H1 (cell line): ENCODE measurements around the gene EPHA8. TPM values are rescaled to one million over a fixed set of nuclear protein-coding genes. Genes with fewer than 3 reads are reported as not detected.

Experiments used
- CTCF ChIA-PET: fragments of 300-600 bp; sonication (Branson Sonifier 250); formaldehyde crosslinking; loops from one replicate; lab custom pipeline; 2021; ENCODE audit not compliant: partially characterized antibody; lab: Charles Lee
- POLR2A ChIA-PET: fragments of 300-600 bp; sonication (Branson Sonifier 250); formaldehyde crosslinking; loops from one replicate; lab custom pipeline; 2021; ENCODE audit warnings: inconsistent platforms; ENCODE audit not compliant: partially characterized antibody; lab: Charles Lee
- DNase-seq, 2 experiments: peaks; one replicate each; pipeline versions ENCODE4 v3.0.0 to v3.0.0-alpha.2; 2010 to 2022; ENCODE audit warnings: low spot score in 2 of 2, low read depth in 1 of 2, mixed read lengths in 1 of 2
- FAIRE-seq: peaks from 2 replicates; lab custom pipeline; 2011; peaks lifted over from hg19 to GRCh38; lab: Jason Lieb, UNC
- H2AFZ ChIP-seq: 2 replicates; pipeline ENCODE4 v1.8.1; 2012; ENCODE audit warnings: low read length, inconsistent platforms
- H2AK5ac ChIP-seq: 2 replicates; pipeline ENCODE4 v1.6.1; 2013; ENCODE audit warnings: low read depth, low read length
- H2BK120ac ChIP-seq: replicated peaks from 2 replicates; pipeline ENCODE3; 2013; ENCODE audit warnings: low read depth, low read length, inconsistent platforms
- H2BK12ac ChIP-seq: 2 replicates; pipeline ENCODE4 v1.6.1; 2013; ENCODE audit warnings: low read depth, low read length
- H2BK15ac ChIP-seq: 2 replicates; pipeline ENCODE4 v1.6.1; 2013; ENCODE audit warnings: low read length
- H2BK20ac ChIP-seq: 2 replicates; pipeline ENCODE4 v1.6.1; 2013; ENCODE audit warnings: low read length
- H2BK5ac ChIP-seq: 2 replicates; pipeline ENCODE4 v1.6.1; 2013; ENCODE audit warnings: low read depth, low read length
- H3K14ac ChIP-seq: 2 replicates; pipeline ENCODE4 v1.6.1; 2013; ENCODE audit warnings: inconsistent platforms; ENCODE audit not compliant: insufficient read length
- H3K18ac ChIP-seq: 2 replicates; pipeline ENCODE4 v1.6.1; 2013; ENCODE audit warnings: low read length; ENCODE audit errors: extremely low read depth
- H3K23ac ChIP-seq: 2 replicates; pipeline ENCODE4 v1.6.1; 2013; ENCODE audit warnings: inconsistent platforms; ENCODE audit not compliant: insufficient read length
- H3K23me2 ChIP-seq: 2 replicates; pipeline ENCODE4 v1.6.1; 2013; ENCODE audit warnings: low read depth, low read length
- H3K27ac ChIP-seq: 2 replicates; pipeline ENCODE4 v1.6.1; 2011; ENCODE audit warnings: low read depth, low read length, inconsistent platforms
- H3K27me3 ChIP-seq, 4 experiments: replicated peaks in 1 of 4; 1 replicate in 1 of 4; 2 replicates in 3 of 4; pipeline versions ENCODE4 v1.6.1 to v1.8.1; 2011 to 2013; ENCODE audit warnings: low read length in 3 of 4, mild to moderate bottlenecking in 3 of 4, inconsistent platforms in 2 of 4, mixed read lengths in 2 of 4, moderate library complexity in 1 of 4; ENCODE audit not compliant: control insufficient read depth in 3 of 4, insufficient read depth in 3 of 4; ENCODE audit errors: extremely low read depth in 1 of 4
- H3K36me3 ChIP-seq, 4 experiments: 2 replicates each; pipeline versions ENCODE4 v1.6.1 to v1.8.1; 2011 to 2013; ENCODE audit warnings: mild to moderate bottlenecking in 4 of 4, low read length in 3 of 4, moderate library complexity in 2 of 4, control low read depth in 1 of 4, inconsistent platforms in 1 of 4; ENCODE audit not compliant: insufficient read depth in 4 of 4, control insufficient read depth in 2 of 4
- H3K4ac ChIP-seq: replicated peaks from 2 replicates; pipeline ENCODE3; 2013; ENCODE audit warnings: low read length, low read depth, mixed read lengths, inconsistent platforms; ENCODE audit not compliant: insufficient read length
- H3K4me1 ChIP-seq, 4 experiments: replicated peaks in 1 of 4; 1 replicate in 1 of 4; 2 replicates in 3 of 4; pipeline versions ENCODE4 v1.6.1 to v1.8.1; 2011 to 2013; ENCODE audit warnings: low read length in 3 of 4, inconsistent platforms in 2 of 4, mixed read lengths in 1 of 4; ENCODE audit not compliant: insufficient read depth in 4 of 4, control insufficient read depth in 3 of 4
- H3K4me2 ChIP-seq, 2 experiments: 2 replicates each; pipeline versions ENCODE4 v1.6.1 to v1.8.1; 2011 to 2013; ENCODE audit warnings: low read depth in 2 of 2, low read length in 2 of 2, control low read depth in 1 of 2, inconsistent platforms in 1 of 2, mild to moderate bottlenecking in 1 of 2; ENCODE audit not compliant: insufficient read depth in 1 of 2
- H3K4me3 ChIP-seq, 4 experiments: fragments of 200-600, 300-600 bp in 1 of 4; sonication (generic), shearing (Covaris generic), sonication (Bioruptor Twin) in 1 of 4; 2 replicates each; pipeline versions ENCODE4 v1.5.1 to v1.8.1; 2011 to 2016; ENCODE audit warnings: low read length in 4 of 4, low read depth in 3 of 4, control low read depth in 2 of 4, inconsistent platforms in 2 of 4, mild to moderate bottlenecking in 2 of 4, mixed read lengths in 1 of 4, moderate library complexity in 1 of 4; ENCODE audit not compliant: insufficient read depth in 2 of 4; ENCODE audit errors: extremely low read depth in 1 of 4
- H3K56ac ChIP-seq: replicated peaks from 2 replicates; pipeline ENCODE3; 2013; ENCODE audit warnings: low read depth, mild to moderate bottlenecking, mixed read lengths, low read length, inconsistent platforms; ENCODE audit not compliant: insufficient read length
- H3K79me1 ChIP-seq: 2 replicates; pipeline ENCODE4 v1.6.1; 2013; ENCODE audit warnings: low read depth, low read length, control low read depth
- H3K79me2 ChIP-seq, 2 experiments: 2 replicates each; pipeline versions ENCODE4 v1.6.1 to v1.8.1; 2012 to 2013; ENCODE audit warnings: low read length in 2 of 2, mild to moderate bottlenecking in 2 of 2, inconsistent platforms in 1 of 2; ENCODE audit not compliant: insufficient read depth in 2 of 2, control insufficient read depth in 1 of 2
- H3K9ac ChIP-seq, 4 experiments: replicated peaks in 1 of 4; 1 replicate in 1 of 4; 2 replicates in 3 of 4; pipeline versions ENCODE4 v1.6.1 to v1.8.1; 2011 to 2013; ENCODE audit warnings: low read depth in 3 of 4, low read length in 3 of 4, control low read depth in 2 of 4, mild to moderate bottlenecking in 2 of 4, moderate library complexity in 2 of 4, inconsistent platforms in 1 of 4; ENCODE audit errors: extremely low read depth in 1 of 4
- H3K9me3 ChIP-seq, 2 experiments: 2 replicates each; pipeline versions ENCODE4 v1.6.1 to v1.8.1; 2012 to 2013; ENCODE audit warnings: mild to moderate bottlenecking in 2 of 2, moderate library complexity in 2 of 2, control low read depth in 1 of 2, inconsistent platforms in 1 of 2, low read depth in 1 of 2, low read length in 1 of 2, mixed read lengths in 1 of 2; ENCODE audit not compliant: insufficient read depth in 2 of 2
- H4K20me1 ChIP-seq, 2 experiments: replicated peaks in 1 of 2; 2 replicates each; pipeline versions ENCODE3 to v1.8.1; 2011 to 2013; ENCODE audit warnings: inconsistent platforms in 2 of 2, low read length in 2 of 2, mild to moderate bottlenecking in 1 of 2; ENCODE audit not compliant: insufficient read depth in 2 of 2, control insufficient read depth in 1 of 2
- H4K5ac ChIP-seq: 2 replicates; pipeline ENCODE4 v1.6.1; 2013; ENCODE audit warnings: low read length, low read depth, mixed read lengths, inconsistent platforms; ENCODE audit not compliant: insufficient read length
- H4K8ac ChIP-seq: 2 replicates; pipeline ENCODE4 v1.8.0; 2013; ENCODE audit warnings: mild to moderate bottlenecking, moderate library complexity, low read length, inconsistent platforms; ENCODE audit not compliant: insufficient read depth; ENCODE audit errors: extremely low read depth
- H4K91ac ChIP-seq: replicated peaks from 2 replicates; pipeline ENCODE3; 2013; ENCODE audit warnings: low read length, mixed read lengths, inconsistent platforms; ENCODE audit not compliant: insufficient read length
- JUN ChIP-seq: IDR thresholded peaks from 2 replicates; pipeline ENCODE4 v1.6.1; 2011; ENCODE audit warnings: low read depth, mild to moderate bottlenecking, improper control_type of control experiment, low read length
- KDM1A ChIP-seq: fragments of 200-600, 300-600 bp; sonication (generic); IDR thresholded peaks from 2 replicates; pipeline ENCODE4 v1.7.1; 2016; ENCODE audit warnings: mild to moderate bottlenecking, low read length, borderline replicate concordance
- KDM4A ChIP-seq: IDR thresholded peaks from one replicate; pipeline ENCODE4 v1.7.1; 2012; ENCODE audit warnings: low read depth, mild to moderate bottlenecking, moderate library complexity, low read length, inconsistent platforms; ENCODE audit not compliant: severe bottlenecking
- NRF1 ChIP-seq: IDR thresholded peaks from 2 replicates; pipeline ENCODE4 v1.6.1; 2011; ENCODE audit warnings: mild to moderate bottlenecking, low read depth, low read length, improper control_type of control experiment
- ZNF274 ChIP-seq: IDR thresholded peaks from 2 replicates; pipeline ENCODE4 v1.7.0; 2012; ENCODE audit warnings: low read length, borderline replicate concordance; ENCODE audit errors: extremely low read depth
- WGBS, 2 experiments: shearing (Covaris generic) in 1 of 2; methylation state at CpG; one replicate each; pipeline versions ENCODE4 v1.1.6 to v1.1.7; 2013 to 2015; ENCODE audit warnings: low lambda C conversion rate in 2 of 2, mixed read lengths in 2 of 2, inconsistent platforms in 1 of 2, low coverage in 1 of 2, missing lambda C conversion rate in 1 of 2; ENCODE audit not compliant: insufficient replicate concordance in 2 of 2, insufficient coverage in 1 of 2, insufficient read length in 1 of 2; ENCODE audit errors: extremely low coverage in 1 of 2, missing lambda C conversion rate in 1 of 2; 5-methylcytosine and 5-hydroxymethylcytosine counted together
- long read RNA-seq, 2 experiments: library from RNA in 1 of 2; library from capped mRNA in 1 of 2; stranded (forward); transcript quantifications; one replicate each; pipeline ENCODE4 v2.0.0, GENCODE V29; 2021; ENCODE audit warnings: inconsistent platforms in 1 of 2
- polyA minus RNA-seq, 3 experiments: library from RNA; depleted of rRNA, polyadenylated mRNA; stranded (reverse); fragments of >200 nt; gene quantifications; 1 replicate in 2 of 3; 2 replicates in 1 of 3; pipeline ENCODE4 v1.2.3, GENCODE V29; 2011
- polyA plus RNA-seq, 7 experiments: library from polyadenylated mRNA; depleted of rRNA in 3 of 7; stranded (reverse) in 5 of 7; unstranded in 2 of 7; fragments of >200 nt in 5 of 7; fragments of 200-250 nt in 2 of 7; gene quantifications; 1 replicate in 5 of 7; 2 replicates in 1 of 7; 4 replicates in 1 of 7; pipeline versions ENCODE4 v1.2.1 to v1.2.3, GENCODE V29; 2011 to 2013; ENCODE audit warnings: missing spikeins in 2 of 7, mixed read lengths in 2 of 7
- total RNA-seq: library from RNA; stranded (reverse); fragmentation: NEBNext Ultra II Directional; extraction: Animal tissue kit (Norgen Biotek cat#: 25700); gene quantifications from 2 replicates; pipeline ENCODE4 v1.2.1, GENCODE V29; 2021
- TF ChIP-seq, protein P1 (sequence below): IDR thresholded peaks from 2 replicates; pipeline ENCODE4 v1.6.1; 2011; ENCODE audit warnings: low read depth, mild to moderate bottlenecking, low read length; ENCODE audit not compliant: insufficient read depth

Gene EPHA8
- total RNA-seq (4.0 and 4.3 TPM in 2 replicates), polyA plus RNA-seq (2011; rRNA removed) (8.4 and 9.5 TPM in 2 replicates), polyA minus RNA-seq (2011; rRNA and poly(A)+ RNA removed) (1.6 and 2.0 TPM in 2 replicates)
- polyA plus RNA-seq (2011; cell fraction: cytosol; rRNA removed) = 5.5 TPM
- 8.1 TPM for polyA plus RNA-seq (2011; cell fraction: nucleus; rRNA removed)
- polyA plus RNA-seq (2012, experiment 1 of 2) = 2.0 to 5.1 TPM (median 3.7 TPM) in 4 replicates
- polyA plus RNA-seq (2012, experiment 2 of 2) = 3.1 TPM
- polyA plus RNA-seq (2013, experiment 1 of 2) = 3.9 TPM
- polyA plus RNA-seq (2013, experiment 2 of 2) = 3.8 TPM
- 1.9 TPM for polyA minus RNA-seq (2011; cell fraction: cytosol; rRNA and poly(A)+ RNA removed)
- 3.2 TPM for polyA minus RNA-seq (2011; cell fraction: nucleus; rRNA and poly(A)+ RNA removed)
- long read RNA-seq, experiment 1, partial matches to known transcripts = 2 of 5 reads
- long read RNA-seq, experiment 1, other reads (novel, unspliced or antisense) = 2 of 5 reads
- long read RNA-seq, experiment 2, partial matches to known transcripts = 0 of 1 reads
- long read RNA-seq, experiment 2, other reads (novel, unspliced or antisense) = 1 of 1 reads

DNA sequence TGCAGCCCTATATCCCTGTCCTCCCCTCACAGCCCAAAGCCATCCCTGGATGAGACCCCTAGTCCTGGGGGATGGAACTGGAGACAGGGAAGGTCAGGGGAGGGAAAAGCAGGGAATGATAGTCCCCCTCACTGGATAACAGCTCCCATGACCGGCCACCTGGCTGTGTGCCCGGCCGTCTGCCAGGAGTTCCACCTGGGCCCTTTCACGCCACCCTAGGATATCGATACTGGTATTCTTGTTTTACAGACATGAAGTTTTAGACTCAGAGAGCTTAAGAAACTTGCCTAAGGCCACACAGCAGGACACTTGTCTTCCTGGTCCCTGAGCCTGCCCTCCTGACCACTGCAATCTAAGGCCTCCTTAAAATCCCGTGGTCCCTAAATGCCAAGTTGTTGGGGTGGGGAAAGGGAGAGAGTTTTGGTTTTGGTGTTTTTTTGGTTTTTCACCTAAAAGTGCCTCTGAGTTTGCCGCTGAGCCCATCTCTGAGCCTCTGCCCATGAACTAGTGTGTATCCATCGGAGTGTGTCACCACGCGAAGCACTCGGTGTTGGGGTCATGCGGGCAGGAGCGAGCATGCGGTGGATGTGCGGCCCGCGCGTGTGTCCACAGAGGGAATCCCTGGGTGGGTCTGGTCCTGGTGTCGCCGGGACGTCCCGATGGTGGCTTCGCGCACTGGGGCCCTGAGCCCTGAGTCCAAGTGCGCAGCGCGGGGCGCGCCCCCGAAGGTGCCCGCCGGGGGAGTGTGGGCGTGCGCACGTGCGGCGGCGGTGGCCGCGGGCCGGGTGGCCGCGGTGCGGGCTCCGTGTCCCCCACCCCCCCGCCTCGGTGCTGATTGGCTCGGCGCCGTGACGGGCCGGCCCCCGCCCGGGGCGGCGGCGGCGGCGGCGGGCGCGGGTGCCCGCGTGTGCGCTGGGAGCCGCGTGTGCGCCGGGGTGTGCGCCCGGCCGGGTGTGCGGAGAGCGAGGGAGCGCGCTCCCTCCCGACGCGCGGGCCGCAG, at the start of gene EPHA8:
Gene EPHA8 (plus strand): TSS at position 906 of the 1,000 bp plus-strand sequence. CDS start 147 bp downstream, outside the sequence.
- H3K23ac ChIP-seq = no peak within 1 kb of the TSS
- H2BK12ac ChIP-seq = 0 out of 2 replicates have a peak within 1 kb of the TSS, but pooled peaks have one; percentile 33
- H2AFZ ChIP-seq = peak within 1 kb of the TSS; percentile 91; the same call in 1 of the 2 replicates
- peaks cover 10% of the 10 kb centered on the region; the same call in 1 of the 2 replicates for H3K23me2 ChIP-seq
- H3K14ac ChIP-seq = no peak within 1 kb of the TSS
- no peak within 1 kb of the TSS for H2BK5ac ChIP-seq
- 0 out of 2 replicates have a peak within 1 kb of the TSS, but pooled peaks have one; percentile 13 for H2BK20ac ChIP-seq
- CTCF ChIA-PET = interaction anchor here (0.6 to 2.3 kb wide), 7 partner anchors 8 to 161 kb away, joined by 3 to 6 read pairs (median 3); no protein-coding TSS in a partner anchor
- H4K20me1 ChIP-seq = no peaks in the 10 kb centered on the region
- H3K4ac ChIP-seq = no peak within 1 kb of the TSS
- peak within 1 kb of the TSS; percentile 72; the same call in 1 of the 2 replicates for H2BK15ac ChIP-seq
- H2BK120ac ChIP-seq = no peak within 1 kb of the TSS
- H3K27ac ChIP-seq = no peak within 1 kb of the TSS
- H3K36me3 ChIP-seq = no peaks in the 10 kb centered on the region; a peak in 1 of 8 replicates
- H4K5ac ChIP-seq = no peak within 1 kb of the TSS
- no peak within 1 kb of the TSS for H3K56ac ChIP-seq
- peak within 1 kb of the TSS; percentile 41 for H4K91ac ChIP-seq
- peak within 1 kb of the TSS; percentile 35 to 75 (median 50) for H3K4me3 ChIP-seq
- peak within 1 kb of the TSS in 2 of 4 experiments; percentile 24 to 67; a peak in 1 of 7 replicates for H3K9ac ChIP-seq
- H3K9me3 ChIP-seq = no peaks in the 10 kb centered on the region
- H4K8ac ChIP-seq = 0 out of 2 replicates have a peak within 1 kb of the TSS, but pooled peaks have one; percentile 48
- 28% methylated on average over 19 of the region's 81 CpGs; no CpG with 5 or more reads in 1 of the 2 experiments for WGBS, 2 experiments
- H3K27me3 ChIP-seq = peaks cover 17 to 34% (median 28%) of the 10 kb centered on the region in 4 experiments
- FAIRE-seq = no peak
- H3K79me2 ChIP-seq = no peaks in the 10 kb centered on the region
- H2AK5ac ChIP-seq = peak within 1 kb of the TSS; percentile 98; the same call in 1 of the 2 replicates
- peak within 1 kb of the TSS; percentile 85 to 98 for H3K4me2 ChIP-seq
- DNase-seq = no peak
- H3K4me1 ChIP-seq = peaks cover 0 to 22% (median 13%) of the 10 kb centered on the region in 4 experiments; a peak in 6 of 7 replicates
- no peaks in the 10 kb centered on the region for H3K79me1 ChIP-seq
- POLR2A ChIA-PET = interaction anchor here (0.6 kb wide), 1 partner anchor 1937 kb away, joined by 3 read pairs; no protein-coding TSS in a partner anchor
- H3K18ac ChIP-seq = no peak within 1 kb of the TSS; the same call in 1 of the 2 replicates
- TF ChIP-seq JUN = no peak
- TF ChIP-seq ZNF274 = no peak
- TF ChIP-seq KDM4A = peak; percentile 56
- TF ChIP-seq NRF1 = no peak
- peak; percentile 67; the same call in 1 of the 2 replicates for TF ChIP-seq KDM1A
- TF ChIP-seq, protein P1, sequence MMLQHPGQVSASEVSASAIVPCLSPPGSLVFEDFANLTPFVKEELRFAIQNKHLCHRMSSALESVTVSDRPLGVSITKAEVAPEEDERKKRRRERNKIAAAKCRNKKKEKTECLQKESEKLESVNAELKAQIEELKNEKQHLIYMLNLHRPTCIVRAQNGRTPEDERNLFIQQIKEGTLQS = no peak
